Neuron (in vitro differentiated cells): ENCODE measurements around the gene CLEC4E.
"Not testable (repeated sequence)": the region's sequence is repeated elsewhere in the genome, so short reads cannot be mapped to it uniquely, and the experiment has no call there.

Source experiments
- H2AFZ ChIP-seq: one replicate; pipeline ENCODE4 v1.6.1; 2013; ENCODE audit warnings: low read depth, mild to moderate bottlenecking, inconsistent platforms, low read length, moderate library complexity
- H3K27me3 ChIP-seq: one replicate; pipeline ENCODE4 v1.6.1; 2013; ENCODE audit warnings: low read length; ENCODE audit not compliant: insufficient read depth
- H3K36me3 ChIP-seq: one replicate; pipeline ENCODE4 v1.6.1; 2013; ENCODE audit warnings: low read length; ENCODE audit not compliant: insufficient read depth
- H3K4me1 ChIP-seq: one replicate; pipeline ENCODE4 v1.6.1; 2013; ENCODE audit warnings: low read length; ENCODE audit not compliant: insufficient read depth
- H3K4me3 ChIP-seq: 2 replicates; pipeline ENCODE4 v1.5.1; 2013; ENCODE audit warnings: mild to moderate bottlenecking, low read length, moderate library complexity
- H3K9me3 ChIP-seq: one replicate; pipeline ENCODE4 v1.6.1; 2013; ENCODE audit warnings: low read length

CLEC4E gene

GRCh38 chr12:8540831-8541230 is at the start of gene CLEC4E:
Gene CLEC4E (minus strand): TSS chr12:8540905. CDS start chr12:8540797, 108 bp downstream.
- not testable (repeated sequence) for H3K36me3 ChIP-seq, H3K4me3 ChIP-seq, H2AFZ ChIP-seq, H3K27me3 ChIP-seq, H3K4me1 ChIP-seq, H3K9me3 ChIP-seq

GRCh38 chr12:8589679-8590078 is 49.0 kb upstream of the CLEC4E start:
- Histone ChIP-seq H3K9me3 (no peaks in the 10 kb centered on the region), H3K4me3 (no peak overlapping the region), H2AFZ (no peak overlapping the region), H3K4me1 (no peaks in the 10 kb centered on the region), H3K27me3 (no peaks in the 10 kb centered on the region), H3K36me3 (no peaks in the 10 kb centered on the region)

GRCh38 chr12:8584478-8584877 is 43.8 kb upstream of the CLEC4E start:
- H3K27me3 ChIP-seq, H3K36me3 ChIP-seq, H3K4me1 ChIP-seq, H3K9me3 ChIP-seq, H3K4me3 ChIP-seq, H2AFZ ChIP-seq: not testable (repeated sequence)

- Histone ChIP-seq H3K4me1 (no peaks in the 10 kb centered on the region), H2AFZ (no peak overlapping the region), H3K27me3 (no peaks in the 10 kb centered on the region), H3K36me3 (no peaks in the 10 kb centered on the region), H3K9me3 (no peaks in the 10 kb centered on the region), H3K4me3 (no peak overlapping the region)
Observed at GRCh38 chr12:8584004-8584403, 43.3 kb upstream of the CLEC4E start.

GRCh38 chr12:8581098-8581784 is 40.5 kb upstream of the CLEC4E start:
- no peaks in the 10 kb centered on the region for H3K36me3 ChIP-seq
- no peak overlapping the region for H2AFZ ChIP-seq
- H3K27me3 ChIP-seq, result no peaks in the 10 kb centered on the region
- no peaks in the 10 kb centered on the region for H3K4me1 ChIP-seq
- H3K4me3 ChIP-seq, result no peak overlapping the region
- no peaks in the 10 kb centered on the region for H3K9me3 ChIP-seq

- H3K4me1 ChIP-seq, result no peaks in the 10 kb centered on the region
- H3K36me3 ChIP-seq, result no peaks in the 10 kb centered on the region
- H3K9me3 ChIP-seq, result no peaks in the 10 kb centered on the region
- H3K27me3 ChIP-seq, result no peaks in the 10 kb centered on the region
- no peak overlapping the region for H3K4me3 ChIP-seq
- H2AFZ ChIP-seq, result no peak overlapping the region
Observed at GRCh38 chr12:8577879-8578278, 37.2 kb upstream of the CLEC4E start.

GRCh38 chr12:8572507-8572906 is 31.8 kb upstream of the CLEC4E start:
- Histone ChIP-seq H3K27me3 (no peaks in the 10 kb centered on the region), H3K36me3 (no peaks in the 10 kb centered on the region), H2AFZ (no peak overlapping the region), H3K4me3 (no peak overlapping the region), H3K4me1 (no peaks in the 10 kb centered on the region), H3K9me3 (no peaks in the 10 kb centered on the region)

- Histone ChIP-seq H2AFZ (no peak overlapping the region), H3K4me3 (no peak overlapping the region), H3K27me3 (no peaks in the 10 kb centered on the region)
Observed at GRCh38 chr12:8566525-8566924, 25.8 kb upstream of the CLEC4E start.

GRCh38 chr12:8566052-8566451 is 25.3 kb upstream of the CLEC4E start:
- H3K9me3 ChIP-seq, H3K27me3 ChIP-seq, H3K36me3 ChIP-seq, H2AFZ ChIP-seq, H3K4me1 ChIP-seq, H3K4me3 ChIP-seq: not testable (repeated sequence)

More at GRCh38 chr12:8566525-8566924, 25.8 kb upstream of the CLEC4E start:
- H3K36me3 ChIP-seq, result no peaks in the 10 kb centered on the region
- H3K4me1 ChIP-seq, result no peaks in the 10 kb centered on the region
- H3K9me3 ChIP-seq, result no peaks in the 10 kb centered on the region

- Histone ChIP-seq H3K9me3 (no peaks in the 10 kb centered on the region), H3K27me3 (no peaks in the 10 kb centered on the region), H2AFZ (no peak overlapping the region), H3K4me1 (no peaks in the 10 kb centered on the region), H3K4me3 (no peak overlapping the region), H3K36me3 (no peaks in the 10 kb centered on the region)
Observed at GRCh38 chr12:8564656-8565055, 24.0 kb upstream of the CLEC4E start.

- H3K9me3 ChIP-seq, result no peaks in the 10 kb centered on the region
- H2AFZ ChIP-seq, result no peak overlapping the region
Observed at GRCh38 chr12:8563356-8563755, 22.7 kb upstream of the CLEC4E start.

GRCh38 chr12:8562310-8562709 is 21.6 kb upstream of the CLEC4E start:
- Histone ChIP-seq H3K9me3 (no peaks in the 10 kb centered on the region), H3K4me1 (no peaks in the 10 kb centered on the region), H3K4me3 (no peak overlapping the region), H3K27me3 (no peaks in the 10 kb centered on the region), H2AFZ (no peak overlapping the region), H3K36me3 (no peaks in the 10 kb centered on the region)

More at GRCh38 chr12:8563356-8563755, 22.7 kb upstream of the CLEC4E start:
- Histone ChIP-seq H3K4me3 (no peak overlapping the region), H3K36me3 (no peaks in the 10 kb centered on the region), H3K4me1 (no peaks in the 10 kb centered on the region), H3K27me3 (no peaks in the 10 kb centered on the region)

GRCh38 chr12:8561011-8561410 is 20.3 kb upstream of the CLEC4E start:
- H3K36me3 ChIP-seq, result no peaks in the 10 kb centered on the region
- H3K9me3 ChIP-seq, result no peaks in the 10 kb centered on the region
- H3K4me3 ChIP-seq, result no peak overlapping the region
- no peak overlapping the region for H2AFZ ChIP-seq
- H3K27me3 ChIP-seq, result no peaks in the 10 kb centered on the region
- H3K4me1 ChIP-seq, result no peaks in the 10 kb centered on the region

- H2AFZ ChIP-seq, result no peak overlapping the region
- H3K4me3 ChIP-seq, result no peak overlapping the region
- no peaks in the 10 kb centered on the region for H3K9me3 ChIP-seq
- no peaks in the 10 kb centered on the region for H3K27me3 ChIP-seq
- no peaks in the 10 kb centered on the region for H3K36me3 ChIP-seq
- no peaks in the 10 kb centered on the region for H3K4me1 ChIP-seq
Observed at GRCh38 chr12:8559676-8560075, 19.0 kb upstream of the CLEC4E start.
